ENCODE measurements around the gene COL2A1. TPM values are rescaled to one million over a fixed set of nuclear protein-coding genes. Genes with fewer than 3 reads are reported as not detected.

The COL2A1 gene
- total and polyA plus RNA-seq, 2 donors (not counting 3 experiments of a cell fraction or from before 2014, with no cell fraction given), result not detected

- no peaks in the 10 kb centered on the region for H3K4me1 ChIP-seq (ENCODE audit: control insufficient read depth, extremely low read depth, insufficient read depth, low read length)
- CTCF ChIA-PET, result no interaction called here
These were observed 17.4 kb downstream of the COL2A1 start for GRCh38 chr12:47986832-47987231.

More at GRCh38 chr12:47986832-47987231, 17.4 kb downstream of the COL2A1 start:
- Histone ChIP-seq H3K27me3 (ENCODE audit: control insufficient read depth in 2 of 2, insufficient read depth in 2 of 2, low read length in 2 of 2) (no peaks in the 10 kb centered on the region), H3K36me3 (ENCODE audit: control insufficient read depth in 2 of 2, extremely low read depth in 1 of 2, insufficient read depth in 2 of 2, low read length in 2 of 2) (no peaks in the 10 kb centered on the region), H2AFZ (ENCODE audit: low read depth, low read length) (no peak overlapping the region), H3K9ac (replicated peaks; ENCODE audit: extremely low read depth, insufficient read depth, low read length) (no peak overlapping the region), H3K4me2 (ENCODE audit: insufficient read depth, low read length) (no peak overlapping the region), H4K20me1 (replicated peaks; ENCODE audit: control insufficient read depth, extremely low read depth, insufficient read depth, low read length) (no peaks in the 10 kb centered on the region), H3K9me1 (replicated peaks; ENCODE audit: control insufficient read depth, extremely low read depth, insufficient read depth, low read length) (no peaks in the 10 kb centered on the region), H3K4me3 (replicated peaks in 1 of 3; ENCODE audit: insufficient read depth in 1 of 3, low read depth in 1 of 3, low read length in 3 of 3) (no peak overlapping the region), H3K79me2 (ENCODE audit: control insufficient read depth, insufficient read depth, low read length) (no peaks in the 10 kb centered on the region), H3K27ac (ENCODE audit: insufficient read depth, low read depth, low read length) (no peak overlapping the region), H3K9me3 (replicated peaks; ENCODE audit: control insufficient read depth, insufficient read depth, low read length) (no peaks in the 10 kb centered on the region)
- no TSS peak for BruUV-seq (replicated peaks)
- TF ChIP-seq JUN (IDR thresholded peaks at IDR 0.05; ENCODE audit: borderline replicate concordance, insufficient read depth, insufficient read length, low read depth), result no peak
- no peak for TF ChIP-seq MAX (IDR thresholded peaks at IDR 0.05; ENCODE audit: insufficient read depth, insufficient read length)
- no peak for TF ChIP-seq CTCF (IDR thresholded peaks at IDR 0.05; ENCODE audit: extremely low read depth in 1 of 2, insufficient read depth in 1 of 2, low read depth in 1 of 2, low read length in 2 of 2)
- no peak for TF ChIP-seq MYC (IDR thresholded peaks at IDR 0.05; ENCODE audit: low read depth, low read length)
- TF ChIP-seq POLR2A (IDR thresholded peaks at IDR 0.05; ENCODE audit: low read depth, low read length), result no peak
- TF ChIP-seq FOS (IDR thresholded peaks at IDR 0.05; ENCODE audit: borderline replicate concordance, insufficient read depth, low read length), result no peak
- TF ChIP-seq POLR2AphosphoS5 (IDR thresholded peaks at IDR 0.05; ENCODE audit: insufficient read depth, low read depth, low read length), result no peak
- no peak for TF ChIP-seq EZH2 (IDR thresholded peaks at IDR 0.05; ENCODE audit: borderline replicate concordance, low read depth, low read length, severe bottlenecking)
- no peak for TF ChIP-seq GATA2 (IDR thresholded peaks at IDR 0.05; ENCODE audit: insufficient read depth, insufficient read length, low read depth, low read length)
- POLR2A ChIA-PET, result no interaction called here
- FAIRE-seq, result no peak
- dilution Hi-C loops (cut with MboI; ENCODE audit: extremely low pct_ligation_motif_present, low sequenced_read_pairs), result no loop called here
- no peak for DNase-seq (ENCODE audit: low read depth, low spot score)
- intact Hi-C loops (cut with micrococcal nuclease), result no loop called here

Measured in endothelial cell of umbilical vein (primary cell).